ENCODE data around the gene NPAS1.
"Not testable (repeated sequence)": the region's sequence is repeated elsewhere in the genome, so short reads cannot be mapped to it uniquely, and the experiment has no call there.

NPAS1 gene

DNA sequence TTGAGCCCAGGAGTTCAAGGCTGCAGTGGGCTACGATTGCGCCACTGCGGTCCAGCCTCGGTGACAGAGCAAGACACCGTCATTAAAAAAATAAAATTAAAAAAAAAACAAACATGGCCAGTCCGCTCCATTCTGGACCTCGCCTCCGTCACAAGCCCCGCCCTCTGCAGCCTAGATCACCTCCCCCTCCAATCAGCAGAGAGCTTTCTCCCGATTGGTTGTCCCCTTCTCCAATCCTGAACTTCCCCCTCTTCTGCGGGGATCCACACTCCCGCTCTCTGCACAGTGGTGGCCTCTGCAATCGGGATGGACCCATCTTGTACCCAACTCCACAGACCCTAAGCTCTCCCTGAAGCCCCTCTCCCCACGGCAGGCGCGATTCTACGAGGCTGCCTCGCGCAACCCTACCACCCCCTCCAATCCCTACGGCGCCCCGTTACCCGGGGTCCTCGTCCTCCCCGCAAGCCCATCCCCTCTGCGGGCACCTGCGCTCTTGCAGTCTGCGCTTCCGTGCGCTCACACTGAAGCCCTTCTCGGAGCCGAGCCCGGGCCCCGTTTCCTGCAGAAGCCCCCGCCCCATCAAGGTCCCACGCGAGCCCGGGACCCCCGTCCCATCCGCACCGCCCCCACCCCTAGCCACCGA is 28.2 kb downstream of the NPAS1 start:
- peak; percentile 90 for DNase-seq

DNA sequence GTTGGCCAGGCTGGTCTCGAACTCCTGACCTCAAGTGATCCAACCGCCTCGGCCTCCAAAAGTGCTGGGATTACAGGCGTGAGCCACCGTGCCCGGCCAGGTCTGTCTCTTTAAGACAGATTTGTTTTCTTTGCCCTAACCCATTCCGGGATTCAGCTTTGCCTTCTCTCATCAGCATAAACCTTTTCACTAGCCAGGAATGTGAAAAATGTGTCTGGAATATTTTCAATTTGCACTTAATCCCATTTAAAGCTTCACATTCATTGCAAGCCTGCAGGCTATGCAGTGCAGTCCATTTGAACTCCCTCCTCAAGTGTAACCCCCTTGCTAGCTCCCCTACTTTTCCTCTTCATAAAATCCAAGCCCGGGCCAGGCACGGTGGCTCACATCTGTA is 29.7 kb downstream of the NPAS1 start:
- peak; percentile 81 for DNase-seq

DNA sequence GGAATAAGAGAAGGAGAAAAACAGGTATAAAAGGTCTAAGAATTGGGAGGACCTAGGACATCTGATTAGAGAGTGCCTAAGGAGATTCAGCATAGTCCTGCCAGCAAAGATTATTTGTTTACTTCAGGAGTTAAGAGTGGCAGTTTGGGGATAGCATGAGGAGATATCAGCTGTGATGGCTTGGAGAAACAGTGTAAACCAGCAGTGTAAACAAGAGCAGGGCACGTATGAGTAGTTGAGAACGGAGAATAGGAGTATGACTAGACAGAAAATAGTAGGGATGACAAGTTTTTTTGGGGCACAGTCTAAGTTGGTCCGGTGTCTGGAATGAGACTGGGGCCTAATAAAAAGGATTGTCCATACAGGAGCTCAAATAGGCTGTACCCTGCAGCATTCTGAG is 30.9 kb downstream of the NPAS1 start:
- DNase-seq: not testable (repeated sequence)

DNA sequence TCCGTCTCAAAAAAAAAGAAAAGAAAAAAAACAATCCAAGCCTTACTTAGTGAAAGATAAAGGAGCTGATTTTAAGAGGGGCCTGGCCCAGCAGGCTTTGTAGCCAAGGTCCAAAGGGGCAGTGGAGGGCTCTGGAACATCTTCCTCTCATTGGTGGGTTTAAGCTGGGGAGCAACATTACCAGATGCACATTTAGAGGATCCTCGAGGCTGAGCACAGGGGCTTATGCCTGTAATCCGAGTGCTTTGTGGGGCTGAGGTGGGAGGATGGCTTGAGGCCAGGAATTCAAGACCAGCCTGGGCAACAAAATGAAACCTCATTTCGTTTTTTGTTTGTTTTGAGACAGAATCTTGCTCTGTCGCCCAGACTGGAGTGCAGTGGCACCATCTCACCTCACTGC is 36.8 kb downstream of the NPAS1 start:
- DNase-seq: no peak

- peak; percentile 22 for DNase-seq
Observed at GRCh38 chr19:47057328-47057727, 37.7 kb downstream of the NPAS1 start.

- no peak for DNase-seq
Observed at GRCh38 chr19:47058621-47059022, 39.0 kb downstream of the NPAS1 start.

DNA sequence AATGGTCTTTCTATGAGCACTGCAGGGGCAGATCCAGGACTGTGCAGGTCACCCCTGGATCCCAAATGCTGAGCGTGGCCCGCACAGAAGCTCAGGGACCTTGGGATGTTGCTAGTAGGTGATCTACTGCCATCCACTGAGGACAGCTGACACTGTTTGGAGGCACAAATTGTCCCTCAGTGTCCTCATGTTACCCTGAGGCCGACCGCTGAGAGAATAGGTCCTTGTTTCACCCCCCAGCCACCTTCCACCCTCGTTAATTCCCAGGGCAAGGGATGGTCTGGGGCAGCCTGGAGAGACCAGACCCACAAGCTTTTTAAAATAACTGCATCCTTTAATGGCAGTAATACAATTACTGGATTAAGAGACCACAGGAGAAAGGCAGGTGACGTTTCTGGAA is 44.2 kb downstream of the NPAS1 start:
- DNase-seq: no peak

- no peak for DNase-seq
Observed at GRCh38 chr19:47065242-47065641, 45.6 kb downstream of the NPAS1 start.

DNA sequence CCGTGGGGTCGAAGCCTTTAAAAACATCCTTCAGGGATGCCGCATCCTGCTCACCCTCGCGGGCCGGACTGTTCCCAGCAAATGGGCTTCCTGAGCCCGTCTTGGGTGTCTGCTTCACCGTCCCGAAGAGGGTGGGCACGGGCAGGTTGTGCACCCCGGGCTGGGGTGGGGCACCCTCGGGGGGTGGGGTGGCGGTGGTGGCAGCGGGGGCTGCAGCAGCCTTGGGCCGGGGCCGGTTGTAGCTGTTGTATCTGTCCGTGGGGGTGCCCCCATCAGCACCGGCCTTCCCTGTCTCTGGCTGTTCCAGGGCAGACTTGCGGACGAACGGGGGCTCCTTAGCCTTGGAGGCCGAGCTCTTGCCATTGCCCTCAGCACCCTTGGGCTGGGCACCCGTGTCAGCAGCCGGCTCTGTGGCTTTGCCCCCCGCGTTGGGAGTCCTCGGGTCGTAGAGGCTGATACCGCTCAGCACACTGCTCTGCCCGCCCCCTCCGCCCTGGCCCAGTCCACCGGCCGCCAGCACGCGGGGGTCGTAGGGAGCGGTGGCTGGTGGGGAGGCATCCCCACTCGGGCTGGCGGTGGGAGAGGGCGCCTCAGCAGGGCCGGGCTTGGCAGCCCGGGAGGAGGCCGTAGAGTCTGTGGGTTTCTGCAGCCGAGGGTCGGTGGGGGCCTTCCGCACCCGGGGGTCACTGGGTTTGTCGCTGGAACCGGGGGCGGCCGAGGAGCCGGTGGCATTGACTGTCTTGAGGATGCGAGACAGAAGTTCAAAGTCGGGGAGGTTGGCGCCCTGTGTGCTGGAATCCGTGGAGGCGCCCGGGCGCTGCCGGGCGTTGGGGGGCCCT is 47.0 kb downstream of the NPAS1 start:
- no peak for DNase-seq

DNA sequence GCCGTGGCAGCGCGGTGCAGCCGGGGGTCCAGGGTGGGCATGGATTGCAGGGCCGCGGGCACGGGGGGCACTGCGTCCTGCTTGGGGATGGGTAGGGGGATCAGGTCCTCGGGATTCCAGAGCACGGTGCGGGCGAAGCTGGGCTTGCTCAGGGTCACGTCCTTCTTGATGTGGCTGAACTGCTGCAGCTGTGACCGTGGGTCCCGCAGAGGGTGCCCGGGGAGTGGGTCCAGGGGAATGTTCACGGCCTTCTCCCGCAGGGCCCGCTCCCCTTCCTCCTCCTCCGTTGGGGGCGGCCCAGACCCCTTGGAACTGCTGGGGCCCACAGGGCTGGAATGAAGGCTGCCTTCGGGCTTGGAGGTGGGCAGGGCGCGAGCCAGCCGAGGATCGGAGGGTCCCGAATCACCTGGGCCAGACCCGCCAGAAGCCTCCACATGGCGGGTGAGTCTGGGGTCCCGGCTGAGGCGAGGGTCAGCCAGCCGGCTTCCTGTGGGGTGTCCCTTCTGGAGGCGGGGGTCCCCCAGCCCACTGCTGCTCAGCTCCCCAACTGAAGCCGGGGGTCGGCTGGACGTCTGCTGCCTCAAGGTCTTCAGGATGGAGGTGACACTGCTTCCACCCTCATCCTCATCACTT is 47.7 kb downstream of the NPAS1 start:
- DNase-seq: no peak

DNA sequence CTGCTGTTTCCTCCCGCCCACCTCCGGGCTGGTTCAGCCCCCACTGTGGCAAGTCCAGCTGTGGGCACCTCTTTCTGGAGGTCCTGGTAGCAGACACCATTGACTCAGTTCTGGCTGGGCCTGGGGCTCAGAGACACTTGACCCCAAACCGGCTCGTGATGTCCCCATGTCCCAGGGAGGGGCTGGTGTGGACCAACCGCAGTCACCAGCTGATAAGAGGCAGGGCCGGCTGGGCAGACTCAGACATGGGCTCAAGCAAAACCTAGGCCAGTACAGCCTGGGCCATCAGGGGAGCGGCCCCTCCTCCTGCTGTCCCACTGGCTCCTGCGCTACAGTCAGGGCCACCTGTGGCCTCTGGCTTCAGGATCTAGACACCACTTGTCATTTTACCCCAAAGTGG is 48.6 kb downstream of the NPAS1 start:
- no peak for DNase-seq

DNA sequence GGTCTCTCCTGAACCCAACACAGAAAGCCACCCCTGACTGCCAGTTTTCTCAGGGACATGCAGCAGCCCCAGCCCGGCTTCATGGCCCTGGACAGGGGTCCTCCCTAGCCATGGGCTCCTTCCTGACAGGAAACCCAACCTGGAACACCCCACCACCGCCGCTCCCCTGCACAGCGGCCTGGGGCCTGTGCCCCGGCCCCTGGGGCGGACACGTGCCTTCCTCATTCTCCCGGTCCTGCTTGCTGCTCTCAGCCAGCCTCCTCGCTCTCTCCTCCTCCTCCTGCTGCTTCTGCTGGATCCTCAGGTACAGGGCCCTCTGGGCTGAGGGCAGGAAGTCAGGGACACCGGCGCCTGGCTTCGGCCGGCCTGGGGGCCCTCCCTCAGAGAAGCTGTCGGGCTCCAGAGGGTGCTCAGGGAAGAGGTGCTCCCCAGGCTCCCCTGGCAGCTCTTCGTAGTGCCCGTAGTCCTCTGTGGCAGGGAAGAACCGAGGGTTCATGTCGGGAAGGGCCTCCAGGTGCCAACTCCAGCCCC is 49.3 kb downstream of the NPAS1 start:
- DNase-seq: no peak

- no peak for DNase-seq
Observed at GRCh38 chr19:47069795-47070194, 50.2 kb downstream of the NPAS1 start.

DNA sequence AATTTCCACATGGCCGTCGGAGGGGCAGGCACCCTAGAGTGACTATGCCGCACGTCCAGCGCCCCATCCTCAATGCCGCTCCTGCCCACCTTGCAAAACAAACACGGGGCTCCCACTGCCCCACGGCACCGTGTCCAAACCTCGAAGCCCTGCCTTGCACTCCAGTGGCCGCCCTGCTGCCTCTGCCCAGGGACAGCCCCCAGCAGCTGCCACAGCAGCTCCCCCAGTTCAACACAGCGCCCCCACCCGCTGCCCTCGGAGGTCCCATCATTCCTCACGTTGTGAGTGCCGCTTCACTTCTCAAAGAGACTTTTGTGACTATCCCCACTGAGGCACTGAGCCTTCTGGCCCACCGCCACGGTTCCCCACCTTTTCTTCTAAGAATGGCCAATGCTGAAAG is 51.1 kb downstream of the NPAS1 start:
- no peak for DNase-seq

DNA sequence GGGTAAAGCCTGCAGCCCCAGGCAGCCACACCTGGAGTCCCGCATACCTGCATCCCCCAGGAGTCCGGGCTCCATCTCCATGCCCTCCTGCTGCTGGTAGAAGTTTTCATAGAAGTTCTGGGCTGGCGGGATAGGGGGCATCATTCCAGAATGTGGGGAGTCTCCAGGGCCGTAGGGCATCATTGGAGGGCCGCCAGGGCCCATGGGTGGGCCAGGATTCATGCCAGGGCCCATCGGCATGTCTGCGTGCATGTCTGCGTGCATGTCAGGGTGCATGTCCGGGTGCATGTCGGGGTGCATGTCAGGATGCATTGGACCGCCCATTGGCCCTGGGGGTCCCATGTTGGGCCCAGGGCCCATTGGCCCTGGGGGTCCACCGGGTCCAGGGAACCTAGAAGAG is 52.1 kb downstream of the NPAS1 start:
- no peak for DNase-seq

GRCh38 chr19:47072323-47072722 is 52.7 kb downstream of the NPAS1 start:
- DNase-seq: no peak

DNA sequence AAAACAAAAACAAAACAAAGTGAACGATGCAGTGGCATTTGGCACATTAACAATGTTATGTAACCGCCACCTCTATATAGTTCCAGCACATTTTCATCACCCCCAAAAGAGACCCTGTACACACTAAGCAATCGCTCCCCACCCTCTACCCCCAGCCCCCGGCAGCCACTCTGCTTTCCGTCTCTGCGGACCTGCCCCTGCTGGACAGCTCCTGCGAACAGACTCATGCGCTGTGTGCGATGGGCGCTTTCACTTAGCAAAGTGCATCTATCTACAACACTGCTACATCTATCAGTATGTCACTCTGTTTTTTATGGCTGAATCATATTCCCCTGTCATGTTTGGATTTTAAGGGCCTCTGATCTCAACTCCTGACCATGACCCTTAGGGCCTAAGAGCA is 53.9 kb downstream of the NPAS1 start:
- DNase-seq: no peak

- no peak for DNase-seq
Observed at GRCh38 chr19:47074621-47075020, 55.0 kb downstream of the NPAS1 start.

DNA sequence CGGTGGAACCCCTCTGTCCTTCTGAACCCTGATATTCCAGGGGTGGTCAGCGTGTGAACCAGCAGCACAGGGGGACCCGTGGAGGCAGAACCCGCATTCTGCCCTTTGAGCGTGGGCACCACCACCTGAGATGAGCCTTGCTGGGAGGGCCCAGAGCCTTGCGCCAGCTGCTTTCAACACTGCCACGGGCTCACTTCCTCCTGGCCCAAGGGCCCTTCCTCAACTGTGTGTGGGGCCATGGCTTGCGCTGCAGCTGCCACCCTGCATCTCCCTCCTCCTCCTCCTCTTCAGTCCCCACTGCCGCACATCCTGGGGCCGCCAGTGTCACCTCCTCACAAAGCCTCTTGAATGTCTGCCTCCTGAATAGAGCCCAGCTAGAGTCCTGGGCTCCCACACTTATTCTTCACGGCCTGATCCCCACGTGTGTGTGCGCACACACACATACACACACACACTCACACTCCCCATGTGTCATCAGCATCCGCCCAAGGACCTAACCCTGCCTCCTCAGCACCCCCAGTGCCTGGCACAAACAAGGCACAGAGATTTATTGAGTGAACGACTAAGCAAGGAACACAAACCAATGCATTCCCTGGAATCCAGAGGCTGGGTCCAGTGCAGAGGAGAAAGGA is 55.7 kb downstream of the NPAS1 start:
- DNase-seq: peak; percentile 14

GRCh38 chr19:47075941-47076340 is 56.3 kb downstream of the NPAS1 start:
- no peak for DNase-seq

DNA sequence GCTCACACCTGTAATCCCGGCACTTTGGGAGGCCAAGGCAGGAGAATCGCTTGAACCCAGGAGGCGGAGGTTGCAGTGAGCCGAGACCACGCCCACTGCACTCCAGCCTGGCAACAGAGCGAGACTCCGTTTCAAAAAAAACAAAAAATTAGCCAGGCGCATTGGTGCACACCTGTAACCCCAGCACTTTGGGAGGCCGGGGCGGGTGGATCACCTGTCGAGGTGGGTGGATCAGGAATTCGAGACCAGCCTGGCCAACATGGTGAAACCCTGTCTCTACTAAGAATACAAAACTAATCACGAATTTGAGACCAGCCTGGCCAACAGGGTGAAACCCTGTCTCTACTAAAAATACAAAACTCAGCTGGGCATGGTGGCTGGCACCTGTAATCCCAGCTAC is 58.7 kb downstream of the NPAS1 start:
- not testable (repeated sequence) for DNase-seq

DNA sequence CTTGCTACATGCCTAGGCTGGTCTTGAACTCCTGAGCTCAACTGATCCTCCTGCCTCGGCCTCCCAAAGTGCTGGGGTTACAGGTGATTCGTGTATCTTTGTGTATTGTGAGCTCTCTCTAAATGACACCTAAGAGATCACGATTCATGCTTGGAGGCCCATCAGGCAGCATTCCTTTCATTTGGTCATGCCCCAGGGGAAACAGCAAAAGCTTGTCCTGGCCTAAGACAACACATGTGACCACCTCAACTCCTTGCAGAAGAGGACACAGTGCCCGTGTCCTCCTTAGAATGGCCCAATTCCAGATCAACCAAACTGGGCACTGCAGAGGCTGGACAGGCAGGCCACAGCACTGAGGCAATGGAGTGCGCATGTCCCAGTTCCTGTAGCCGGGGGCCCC is 61.5 kb downstream of the NPAS1 start:
- DNase-seq: no peak

- DNase-seq: no peak
Observed at GRCh38 chr19:47082493-47082892, 62.9 kb downstream of the NPAS1 start.
